Fibroblast of lung (primary cell): Measurements from ENCODE around the gene PID1. TPM values are rescaled to one million over a fixed set of nuclear protein-coding genes. Genes with fewer than 3 reads are reported as not detected.

Experiments used
- DNase-seq, 2 donors: peaks; one replicate each; pipeline versions ENCODE4 v3.0.0 to v3.0.0-alpha.2; 2010; ENCODE audit warnings: low read depth in 2 of 2
- H2AFZ ChIP-seq: 2 replicates; pipeline ENCODE4 v1.5.1; 2012; ENCODE audit warnings: low read length, control low read depth, inconsistent platforms
- H3K27ac ChIP-seq: 2 replicates; pipeline ENCODE4 v1.5.1; 2011; ENCODE audit warnings: low read length, control low read depth; ENCODE audit not compliant: insufficient read depth
- H3K27me3 ChIP-seq: 2 replicates; pipeline ENCODE4 v1.5.1; 2011; ENCODE audit warnings: mild to moderate bottlenecking, low read length; ENCODE audit not compliant: control insufficient read depth, insufficient read depth
- H3K36me3 ChIP-seq: 2 replicates; pipeline ENCODE4 v1.5.1; 2011; ENCODE audit warnings: low read length; ENCODE audit not compliant: control insufficient read depth, insufficient read depth
- H3K4me1 ChIP-seq: 2 replicates; pipeline ENCODE4 v1.5.1; 2011; ENCODE audit warnings: low read length; ENCODE audit not compliant: control insufficient read depth, insufficient read depth; ENCODE audit errors: extremely low read depth
- H3K4me2 ChIP-seq: 2 replicates; pipeline ENCODE4 v1.5.1; 2011; ENCODE audit warnings: low read length, control low read depth; ENCODE audit not compliant: insufficient read depth; ENCODE audit errors: extremely low read depth
- H3K4me3 ChIP-seq, 4 experiments: fragments of 200-600 bp in 1 of 4; sonication (generic) in 1 of 4; replicated peaks in 1 of 4; 2 replicates each; pipeline ENCODE4 v1.5.1; 2011 to 2016; ENCODE audit warnings: low read length in 4 of 4, low read depth in 3 of 4, mild to moderate bottlenecking in 3 of 4, control low read depth in 2 of 4, inconsistent platforms in 1 of 4, mixed read lengths in 1 of 4; ENCODE audit not compliant: insufficient read depth in 1 of 4; ENCODE audit errors: control extremely low read depth in 1 of 4
- H3K79me2 ChIP-seq: 2 replicates; pipeline ENCODE4 v1.5.1; 2012; ENCODE audit warnings: mild to moderate bottlenecking, low read length, inconsistent platforms; ENCODE audit not compliant: control insufficient read depth, insufficient read depth
- H3K9ac ChIP-seq: 2 replicates; pipeline ENCODE4 v1.5.1; 2011; ENCODE audit warnings: mild to moderate bottlenecking, low read length, control low read depth; ENCODE audit not compliant: insufficient read depth
- H3K9me3 ChIP-seq: 2 replicates; pipeline ENCODE4 v1.5.1; 2012; ENCODE audit warnings: low read depth, low read length; ENCODE audit not compliant: control insufficient read depth, insufficient read depth
- H4K20me1 ChIP-seq: 2 replicates; pipeline ENCODE4 v1.5.1; 2011; ENCODE audit warnings: low read length; ENCODE audit not compliant: control insufficient read depth, insufficient read depth; ENCODE audit errors: extremely low read depth
- CTCF ChIP-seq, 2 donors: IDR thresholded peaks in 1 of 2; conservative IDR thresholded peaks in 1 of 2; 1 replicate in 1 of 2; 2 replicates in 1 of 2; pipeline ENCODE4 v1.5.1; 2011 to 2012; ENCODE audit warnings: low read length in 2 of 2, control low read depth in 1 of 2, inconsistent platforms in 1 of 2, low read depth in 1 of 2, mild to moderate bottlenecking in 1 of 2
- EZH2 ChIP-seq: IDR thresholded peaks from 2 replicates; pipeline ENCODE4 v1.5.1; 2012; ENCODE audit warnings: low read length, control low read depth, mild to moderate bottlenecking; ENCODE audit errors: missing control alignments
- polyA plus RNA-seq, 2 donors: library from polyadenylated mRNA; depleted of rRNA in 1 of 2; stranded (reverse) in 1 of 2; unstranded in 1 of 2; fragments of >200 nt; gene quantifications; 2 replicates each; pipeline ENCODE4 v1.2.1, GENCODE V29; 2011 to 2012; ENCODE audit warnings: missing spikeins in 1 of 2
- total RNA-seq: library from RNA; depleted of rRNA; stranded (reverse); fragments of >200 nt; gene quantifications from 2 replicates; pipeline ENCODE4 v1.2.1, GENCODE V29; 2014

The PID1 gene
- total and polyA plus RNA-seq, 2 donors (not counting 1 experiment from before 2014, with no cell fraction given), result 15.7 to 29.6 TPM

- no peaks in the 10 kb centered on the region for H3K27me3 ChIP-seq
- H3K36me3 ChIP-seq, result no peaks in the 10 kb centered on the region
- no peak overlapping the region for H3K4me2 ChIP-seq
- H3K27ac ChIP-seq, result no peak overlapping the region
- H3K79me2 ChIP-seq, result no peaks in the 10 kb centered on the region
- no peak for DNase-seq
- TF ChIP-seq CTCF (conservative IDR thresholded peaks at IDR 0.05 in 1 of 2, IDR thresholded peaks at IDR 0.05 in 1 of 2; ENCODE audit: low read depth in 1 of 2, low read length in 2 of 2) (no peak), EZH2 (no peak)
- H4K20me1 ChIP-seq, result no peaks in the 10 kb centered on the region
- no peaks in the 10 kb centered on the region for H3K9me3 ChIP-seq
- H3K9ac ChIP-seq, result no peak overlapping the region
- H2AFZ ChIP-seq, result no peak overlapping the region
- no peak overlapping the region for H3K4me3 ChIP-seq
- peaks cover 2% of the 10 kb centered on the region for H3K4me1 ChIP-seq
These were observed 140.6 kb downstream of the PID1 start for GRCh38 chr2:229130522-229130921.

- Histone ChIP-seq H3K9me3 (no peaks in the 10 kb centered on the region), H4K20me1 (no peaks in the 10 kb centered on the region), H3K79me2 (no peaks in the 10 kb centered on the region), H2AFZ (no peak overlapping the region), H3K4me1 (peaks cover 2% of the 10 kb centered on the region), H3K4me3 (no peak overlapping the region), H3K9ac (no peak overlapping the region), H3K27ac (peak overlapping the region; percentile 10), H3K36me3 (no peaks in the 10 kb centered on the region), H3K4me2 (peak overlapping the region; percentile 62), H3K27me3 (no peaks in the 10 kb centered on the region)
- peak; percentile 52 to 65 for DNase-seq
- TF ChIP-seq EZH2 (no peak), CTCF (conservative IDR thresholded peaks at IDR 0.05 in 1 of 2, IDR thresholded peaks at IDR 0.05 in 1 of 2; ENCODE audit: low read depth in 1 of 2, low read length in 2 of 2) (no peak)
These were observed 141.2 kb downstream of the PID1 start for GRCh38 chr2:229129738-229130371.

- H2AFZ ChIP-seq, result no peak overlapping the region
- no peak overlapping the region for H3K9ac ChIP-seq
- H3K36me3 ChIP-seq, result no peaks in the 10 kb centered on the region
- H3K4me1 ChIP-seq, result peaks cover 2% of the 10 kb centered on the region
- TF ChIP-seq EZH2, result no peak
- TF ChIP-seq CTCF (conservative IDR thresholded peaks at IDR 0.05 in 1 of 2, IDR thresholded peaks at IDR 0.05 in 1 of 2; ENCODE audit: low read depth in 1 of 2, low read length in 2 of 2), result no peak
- no peaks in the 10 kb centered on the region for H3K79me2 ChIP-seq
- no peaks in the 10 kb centered on the region for H3K27me3 ChIP-seq
- H3K9me3 ChIP-seq, result no peaks in the 10 kb centered on the region
- H3K4me3 ChIP-seq, result no peak overlapping the region
- no peak overlapping the region for H3K27ac ChIP-seq
- no peak overlapping the region for H3K4me2 ChIP-seq
- DNase-seq, result no peak
- H4K20me1 ChIP-seq, result no peaks in the 10 kb centered on the region
These were observed 143.6 kb downstream of the PID1 start for GRCh38 chr2:229127471-229127870.
